Neural cell (in vitro differentiated cells): ENCODE measurements around the gene CLDN17. TPM values are rescaled to one million over a fixed set of nuclear protein-coding genes. Genes with fewer than 3 reads are reported as not detected.

Experiments
- H2AFZ ChIP-seq: fragments of 200-600, 300-800 bp; sonication (generic), shearing (Covaris generic); 2 replicates; pipeline ENCODE4 v1.6.0; 2014; ENCODE audit warnings: low read depth, mild to moderate bottlenecking, antibody characterized with exemption, low read length, moderate library complexity
- H3F3A ChIP-seq: fragments of 200-600 bp; shearing (Covaris generic); 2 replicates; pipeline ENCODE4 v1.6.1; 2016; ENCODE audit warnings: mild to moderate bottlenecking, moderate library complexity, mixed read lengths, antibody characterized with exemption, low read length; ENCODE audit not compliant: insufficient read depth, poor library complexity, severe bottlenecking
- H3K27ac ChIP-seq: fragments of 200-600, 300-800 bp; sonication (generic), shearing (Covaris generic); 2 replicates; pipeline ENCODE4 v1.5.1; 2014; ENCODE audit warnings: mild to moderate bottlenecking, low read length, moderate library complexity
- H3K27me3 ChIP-seq: fragments of 300-800, 200-600 bp; sonication (generic), shearing (Covaris generic); 2 replicates; pipeline ENCODE4 v1.6.0; 2014; ENCODE audit warnings: mild to moderate bottlenecking, low read depth, low read length, moderate library complexity; ENCODE audit not compliant: insufficient read depth
- H3K36me3 ChIP-seq: fragments of 300-800, 200-600 bp; sonication (generic), shearing (Covaris generic); 2 replicates; pipeline ENCODE4 v1.5.1; 2014; ENCODE audit warnings: mild to moderate bottlenecking, antibody characterized with exemption, low read length, moderate library complexity; ENCODE audit not compliant: insufficient read depth
- H3K4me2 ChIP-seq: fragments of 300-800, 200-600 bp; sonication (generic), shearing (Covaris generic); 2 replicates; pipeline ENCODE4 v1.6.0; 2014; ENCODE audit warnings: mild to moderate bottlenecking, low read length
- H3K4me3 ChIP-seq: fragments of 300-800, 200-600 bp; sonication (generic), shearing (Covaris generic); 2 replicates; pipeline ENCODE4 v1.5.1; 2014; ENCODE audit warnings: mild to moderate bottlenecking, low read length, moderate library complexity
- H3K79me2 ChIP-seq: fragments of 200-600 bp; shearing (Covaris generic); replicated peaks from 2 replicates; pipeline ENCODE4 v1.6.0; 2014; ENCODE audit warnings: mild to moderate bottlenecking, low read length, moderate library complexity; ENCODE audit not compliant: insufficient read depth
- H3K9ac ChIP-seq: fragments of 300-800, 200-600 bp; sonication (generic), shearing (Covaris generic); 2 replicates; pipeline ENCODE4 v1.6.1; 2016; ENCODE audit warnings: mild to moderate bottlenecking, low read length, mixed read lengths
- H3K9me2 ChIP-seq: fragments of 200-600 bp; shearing (Covaris generic); 2 replicates; pipeline ENCODE4 v1.6.1; 2016; ENCODE audit warnings: mild to moderate bottlenecking, low read length, mixed read lengths; ENCODE audit not compliant: insufficient read depth
- H3K9me3 ChIP-seq: fragments of 200-600, 300-800 bp; sonication (generic), shearing (Covaris generic); 2 replicates; pipeline ENCODE4 v1.6.1; 2016; ENCODE audit warnings: mild to moderate bottlenecking, mixed run types, low read length, moderate library complexity, mixed read lengths
- H4K20me1 ChIP-seq: fragments of 200-600 bp; shearing (Covaris generic); 2 replicates; pipeline ENCODE4 v1.6.1; 2016; ENCODE audit warnings: mild to moderate bottlenecking, mixed run types; ENCODE audit not compliant: insufficient read depth
- EZH2 ChIP-seq: fragments of 200-600, 300-800 bp; shearing (Covaris generic), sonication (generic); IDR thresholded peaks from 2 replicates; pipeline ENCODE4 v1.6.1; 2014; ENCODE audit warnings: antibody characterized with exemption, low read length, borderline replicate concordance, mild to moderate bottlenecking; ENCODE audit not compliant: insufficient read depth, poor library complexity, severe bottlenecking
- POLR2AphosphoS5 ChIP-seq: IDR thresholded peaks from 2 replicates; pipeline ENCODE4 v1.6.1; 2012
- polyA plus RNA-seq: library from polyadenylated mRNA; depleted of rRNA; stranded (reverse); fragments of >200 nt; gene quantifications from 2 replicates; pipeline ENCODE4 v1.2.3, GENCODE V29; 2014
- TF ChIP-seq, protein P1 (sequence below): fragments of 450-650 bp; IDR thresholded peaks from 2 replicates; pipeline ENCODE4 v1.5.1; 2014; ENCODE audit warnings: antibody characterized with exemption, mild to moderate bottlenecking, moderate library complexity; ENCODE audit not compliant: poor library complexity, severe bottlenecking

Gene CLDN17
- polyA plus RNA-seq, 1 donor from 2014 or later = not detected

DNA sequence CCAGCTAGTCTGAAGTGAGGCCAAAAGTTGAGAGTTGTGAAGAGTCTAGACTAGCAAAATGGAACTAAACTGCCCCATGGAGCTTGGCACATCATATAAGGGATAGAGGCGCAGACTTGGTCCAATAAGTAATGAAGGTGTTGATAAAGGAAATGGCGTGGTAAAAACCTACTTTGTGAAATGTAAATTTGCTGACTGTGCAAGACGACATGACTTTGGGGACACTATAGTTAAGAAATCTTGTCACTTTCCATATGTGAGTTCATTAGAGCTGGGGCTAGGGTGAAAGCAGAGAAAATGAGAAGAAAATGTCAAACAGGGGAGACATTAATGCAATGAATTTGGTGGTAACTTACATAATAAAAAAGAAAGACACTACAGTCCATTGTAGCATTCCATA is 50.1 kb downstream of the CLDN17 start:
- Histone ChIP-seq H3K27me3 (no peaks in the 10 kb centered on the region), H3K4me2 (no peak overlapping the region), H3K9me3 (no peaks in the 10 kb centered on the region), H3K9me2 (no peaks in the 10 kb centered on the region), H3K27ac (no peak overlapping the region), H3K36me3 (no peaks in the 10 kb centered on the region), H3K4me3 (no peak overlapping the region), H3K79me2 (no peaks in the 10 kb centered on the region), H4K20me1 (no peaks in the 10 kb centered on the region), H2AFZ (no peak overlapping the region), H3K9ac (no peak overlapping the region), H3F3A (no peaks in the 10 kb centered on the region)
- TF ChIP-seq, protein P1, sequence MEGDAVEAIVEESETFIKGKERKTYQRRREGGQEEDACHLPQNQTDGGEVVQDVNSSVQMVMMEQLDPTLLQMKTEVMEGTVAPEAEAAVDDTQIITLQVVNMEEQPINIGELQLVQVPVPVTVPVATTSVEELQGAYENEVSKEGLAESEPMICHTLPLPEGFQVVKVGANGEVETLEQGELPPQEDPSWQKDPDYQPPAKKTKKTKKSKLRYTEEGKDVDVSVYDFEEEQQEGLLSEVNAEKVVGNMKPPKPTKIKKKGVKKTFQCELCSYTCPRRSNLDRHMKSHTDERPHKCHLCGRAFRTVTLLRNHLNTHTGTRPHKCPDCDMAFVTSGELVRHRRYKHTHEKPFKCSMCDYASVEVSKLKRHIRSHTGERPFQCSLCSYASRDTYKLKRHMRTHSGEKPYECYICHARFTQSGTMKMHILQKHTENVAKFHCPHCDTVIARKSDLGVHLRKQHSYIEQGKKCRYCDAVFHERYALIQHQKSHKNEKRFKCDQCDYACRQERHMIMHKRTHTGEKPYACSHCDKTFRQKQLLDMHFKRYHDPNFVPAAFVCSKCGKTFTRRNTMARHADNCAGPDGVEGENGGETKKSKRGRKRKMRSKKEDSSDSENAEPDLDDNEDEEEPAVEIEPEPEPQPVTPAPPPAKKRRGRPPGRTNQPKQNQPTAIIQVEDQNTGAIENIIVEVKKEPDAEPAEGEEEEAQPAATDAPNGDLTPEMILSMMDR = no peak
- TF ChIP-seq POLR2AphosphoS5 (no peak), EZH2 (no peak)

Other genes with a start within 250 kb of the CLDN17 start
- gene GRIK1, start 226.8 kb downstream of the CLDN17 start, polyA plus RNA-seq = 8.7 and 9.1 TPM in 2 replicates
- gene CLDN8, start 49.3 kb upstream of the CLDN17 start, polyA plus RNA-seq = not detected in 2 replicates
- gene KRTAP24-1, start 116.1 kb upstream of the CLDN17 start, polyA plus RNA-seq = not detected in 2 replicates
- not detected in 2 replicates for gene KRTAP25-1, start 122.7 kb upstream of the CLDN17 start, polyA plus RNA-seq
- gene KRTAP26-1, start 153.5 kb upstream of the CLDN17 start, polyA plus RNA-seq = not detected in 2 replicates
- gene KRTAP27-1, start 170.9 kb upstream of the CLDN17 start, polyA plus RNA-seq = not detected in 2 replicates
- gene KRTAP23-1, start 181.8 kb upstream of the CLDN17 start, polyA plus RNA-seq = not detected in 2 replicates
- gene KRTAP13-2, start 205.5 kb upstream of the CLDN17 start, polyA plus RNA-seq = not detected in 2 replicates
- gene KRTAP13-1, start 229.2 kb upstream of the CLDN17 start, polyA plus RNA-seq = not detected in 2 replicates